ENCODE results near the gene KDM4B.

KDM4B gene

GRCh38 chr19:5048727-5049553 is 80.0 kb downstream of the KDM4B start:
- ChIA-PET CTCF (interaction anchor here (0.6 kb wide), 4 partner anchors 57 to 349 kb away, joined by 3 to 4 read pairs (median 3); no protein-coding TSS in a partner anchor), POLR2A (no interaction called here)
- no peak for TF ChIP-seq CTBP1 (IDR thresholded peaks at IDR 0.05; ENCODE audit: borderline replicate concordance)
- no peak for TF ChIP-seq FOXK2 (IDR thresholded peaks at IDR 0.05)
- TF ChIP-seq L3MBTL2 (conservative IDR thresholded peaks at IDR 0.05) = no peak
- TF ChIP-seq SP1 (IDR thresholded peaks at IDR 0.05) = no peak
- TF ChIP-seq SUZ12 (IDR thresholded peaks at IDR 0.05) = no peak
- TF ChIP-seq FOXA1 (IDR thresholded peaks at IDR 0.05) = no peak
- TF ChIP-seq LEF1 (IDR thresholded peaks at IDR 0.05; ENCODE audit: borderline replicate concordance) = no peak
- TF ChIP-seq ZNF384 (IDR thresholded peaks at IDR 0.05) = no peak
- TF ChIP-seq NFRKB (IDR thresholded peaks at IDR 0.05) = no peak
- TF ChIP-seq ARNT (IDR thresholded peaks at IDR 0.05) = no peak
- no peak for DNase-seq (ENCODE audit: extremely low spot score)

- DNase-seq (ENCODE audit: extremely low spot score) = no peak
- ChIA-PET POLR2A (no interaction called here), CTCF (interaction anchor here (0.6 kb wide), 1 partner anchor 111 kb away, joined by 3 read pairs; no protein-coding TSS in a partner anchor)
- TF ChIP-seq FOXM1 (IDR thresholded peaks at IDR 0.05; ENCODE audit: borderline replicate concordance) (no peak), L3MBTL2 (conservative IDR thresholded peaks at IDR 0.05) (no peak), BHLHE40 (IDR thresholded peaks at IDR 0.05; ENCODE audit: borderline replicate concordance) (no peak)
Measured at GRCh38 chr19:5049561-5049960, 80.6 kb downstream of the KDM4B start.

GRCh38 chr19:5050067-5050656 is 81.2 kb downstream of the KDM4B start:
- POLR2A ChIA-PET = no interaction called here
- TF ChIP-seq L3MBTL2 (conservative IDR thresholded peaks at IDR 0.05) (no peak), ZNF384 (IDR thresholded peaks at IDR 0.05) (no peak), NFRKB (IDR thresholded peaks at IDR 0.05) (no peak), PKNOX1 (IDR thresholded peaks at IDR 0.05) (no peak), SUZ12 (IDR thresholded peaks at IDR 0.05) (no peak), LEF1 (IDR thresholded peaks at IDR 0.05; ENCODE audit: borderline replicate concordance) (no peak), FOXM1 (IDR thresholded peaks at IDR 0.05; ENCODE audit: borderline replicate concordance) (no peak), HDGF (IDR thresholded peaks at IDR 0.05; ENCODE audit: borderline replicate concordance) (no peak), ELF4 (IDR thresholded peaks at IDR 0.05) (no peak), ARNT (IDR thresholded peaks at IDR 0.05) (no peak), BHLHE40 (IDR thresholded peaks at IDR 0.05; ENCODE audit: borderline replicate concordance) (no peak), CTBP1 (IDR thresholded peaks at IDR 0.05; ENCODE audit: borderline replicate concordance) (no peak), SP1 (IDR thresholded peaks at IDR 0.05) (no peak), FOXK2 (IDR thresholded peaks at IDR 0.05) (no peak), TARDBP (IDR thresholded peaks at IDR 0.05) (no peak), FOXA1 (IDR thresholded peaks at IDR 0.05) (no peak)
- no peak for DNase-seq (ENCODE audit: extremely low spot score)
- CTCF ChIA-PET = interaction anchor here (0.6 kb wide), 1 partner anchor 111 kb away, joined by 3 read pairs; no protein-coding TSS in a partner anchor

GRCh38 chr19:5050905-5051304 is 82.0 kb downstream of the KDM4B start:
- DNase-seq (ENCODE audit: extremely low spot score) = no peak
- ChIA-PET CTCF (no interaction called here), POLR2A (no interaction called here)
- TF ChIP-seq CTBP1 (IDR thresholded peaks at IDR 0.05; ENCODE audit: borderline replicate concordance) (no peak), SUZ12 (IDR thresholded peaks at IDR 0.05) (no peak), L3MBTL2 (conservative IDR thresholded peaks at IDR 0.05) (no peak), PKNOX1 (IDR thresholded peaks at IDR 0.05) (no peak), FOXM1 (IDR thresholded peaks at IDR 0.05; ENCODE audit: borderline replicate concordance) (no peak), FOXA1 (IDR thresholded peaks at IDR 0.05) (no peak), FOXK2 (IDR thresholded peaks at IDR 0.05) (no peak), NFRKB (IDR thresholded peaks at IDR 0.05) (no peak), SP1 (IDR thresholded peaks at IDR 0.05) (no peak), TARDBP (IDR thresholded peaks at IDR 0.05) (no peak), HDGF (IDR thresholded peaks at IDR 0.05; ENCODE audit: borderline replicate concordance) (no peak)

- TF ChIP-seq L3MBTL2 (conservative IDR thresholded peaks at IDR 0.05) (no peak), NFRKB (IDR thresholded peaks at IDR 0.05) (no peak), ELF4 (IDR thresholded peaks at IDR 0.05) (no peak), TARDBP (IDR thresholded peaks at IDR 0.05) (no peak), PKNOX1 (IDR thresholded peaks at IDR 0.05) (no peak), ZNF384 (IDR thresholded peaks at IDR 0.05) (no peak)
- ChIA-PET CTCF (no interaction called here), POLR2A (no interaction called here)
- DNase-seq (ENCODE audit: extremely low spot score) = no peak
Measured at GRCh38 chr19:5051619-5052018, 82.7 kb downstream of the KDM4B start.

GRCh38 chr19:5052515-5052914 is 83.6 kb downstream of the KDM4B start:
- TF ChIP-seq NFRKB (IDR thresholded peaks at IDR 0.05) = no peak
- no peak for TF ChIP-seq SP1 (IDR thresholded peaks at IDR 0.05)
- no peak for TF ChIP-seq ZNF384 (IDR thresholded peaks at IDR 0.05)
- TF ChIP-seq PKNOX1 (IDR thresholded peaks at IDR 0.05) = no peak
- TF ChIP-seq SUZ12 (IDR thresholded peaks at IDR 0.05) = no peak
- TF ChIP-seq LEF1 (IDR thresholded peaks at IDR 0.05; ENCODE audit: borderline replicate concordance) = no peak
- no peak for TF ChIP-seq ARNT (IDR thresholded peaks at IDR 0.05)
- TF ChIP-seq FOXM1 (IDR thresholded peaks at IDR 0.05; ENCODE audit: borderline replicate concordance) = no peak
- no peak for TF ChIP-seq L3MBTL2 (conservative IDR thresholded peaks at IDR 0.05)
- TF ChIP-seq TARDBP (IDR thresholded peaks at IDR 0.05) = no peak
- TF ChIP-seq HDGF (IDR thresholded peaks at IDR 0.05; ENCODE audit: borderline replicate concordance) = no peak
- no peak for TF ChIP-seq FOXA1 (IDR thresholded peaks at IDR 0.05)
- TF ChIP-seq ELF4 (IDR thresholded peaks at IDR 0.05) = no peak
- no peak for TF ChIP-seq CTBP1 (IDR thresholded peaks at IDR 0.05; ENCODE audit: borderline replicate concordance)
- TF ChIP-seq FOXK2 (IDR thresholded peaks at IDR 0.05) = no peak
- no peak for TF ChIP-seq BHLHE40 (IDR thresholded peaks at IDR 0.05; ENCODE audit: borderline replicate concordance)
- DNase-seq (ENCODE audit: extremely low spot score) = no peak
- ChIA-PET POLR2A (no interaction called here), CTCF (no interaction called here)
